Nephron (organoid): ENCODE data around the gene MAN2B1.

Source experiments
- H3K27ac Mint-ChIP-seq, 3 experiments: 2 replicates each; pipeline ENCODE4 v1.8.0; 2020; ENCODE audit warnings: mixed read lengths in 3 of 3, mild to moderate bottlenecking in 2 of 3, moderate library complexity in 1 of 3
- H3K27me3 Mint-ChIP-seq: 2 replicates; pipeline ENCODE4 v1.8.0; 2021; ENCODE audit warnings: low read depth, mild to moderate bottlenecking, moderate library complexity, mixed read lengths
- H3K36me3 Mint-ChIP-seq: 2 replicates; pipeline ENCODE4 v1.8.0; 2020; ENCODE audit warnings: low read depth, mixed read lengths
- H3K4me1 Mint-ChIP-seq: 2 replicates; pipeline ENCODE4 v1.8.0; 2020; ENCODE audit warnings: mixed read lengths
- H3K4me3 Mint-ChIP-seq, 3 experiments: 2 replicates each; pipeline ENCODE4 v1.8.0; 2020; ENCODE audit warnings: mild to moderate bottlenecking in 3 of 3, mixed read lengths in 3 of 3, moderate library complexity in 2 of 3
- H3K9me3 Mint-ChIP-seq: 2 replicates; pipeline ENCODE4 v1.8.0; 2020; ENCODE audit warnings: mixed read lengths
- CTCF ChIP-seq, 3 experiments: fragments of 200-600 bp; sonication (generic); IDR thresholded peaks; one replicate each; pipeline ENCODE4 v1.5.0; 2021; ENCODE audit warnings: antibody characterized with exemption in 3 of 3; ENCODE audit not compliant: unreplicated experiment in 3 of 3

Gene MAN2B1

DNA sequence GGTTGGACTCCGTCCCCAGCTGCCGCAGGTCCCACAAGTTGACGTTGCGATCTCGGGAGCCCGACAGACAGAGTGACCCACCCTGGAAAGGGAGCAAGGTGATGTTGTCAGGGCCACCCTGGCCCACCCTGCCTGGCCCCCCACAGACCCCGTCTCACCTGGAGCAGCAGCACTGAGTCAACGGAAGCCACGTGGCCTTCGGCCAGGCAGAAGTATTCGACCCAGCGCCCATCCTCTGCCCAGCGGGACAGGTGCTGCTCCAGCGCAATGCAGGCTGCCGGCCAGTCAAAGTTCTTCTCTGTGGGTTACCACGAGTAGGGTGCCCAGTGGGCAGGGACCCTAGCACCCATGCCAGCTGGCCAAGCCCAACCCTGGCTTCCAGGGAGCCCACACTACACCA, 28.1 kb upstream of the MAN2B1 start:
- H3K9me3 Mint-ChIP-seq: no peaks in the 10 kb centered on the region
- peaks cover 10% of the 10 kb centered on the region for H3K4me1 Mint-ChIP-seq
- no peak for TF ChIP-seq CTCF (IDR thresholded peaks at IDR 0.05; ENCODE audit: unreplicated experiment in 3 of 3)
- H3K4me3 Mint-ChIP-seq: peak overlapping the region; percentile 52 to 93 (median 72)
- H3K27ac Mint-ChIP-seq: no peak overlapping the region
- H3K36me3 Mint-ChIP-seq: peaks cover 5% of the 10 kb centered on the region
- H3K27me3 Mint-ChIP-seq: no peaks in the 10 kb centered on the region

- Mint-ChIP-seq H3K36me3 (no peaks in the 10 kb centered on the region), H3K9me3 (no peaks in the 10 kb centered on the region), H3K4me3 (no peak overlapping the region), H3K27ac (no peak overlapping the region), H3K4me1 (peaks cover 6% of the 10 kb centered on the region), H3K27me3 (no peaks in the 10 kb centered on the region)
- TF ChIP-seq CTCF (IDR thresholded peaks at IDR 0.05; ENCODE audit: unreplicated experiment in 3 of 3): no peak
Observed at GRCh38 chr19:12692960-12693359, 26.4 kb upstream of the MAN2B1 start.

DNA sequence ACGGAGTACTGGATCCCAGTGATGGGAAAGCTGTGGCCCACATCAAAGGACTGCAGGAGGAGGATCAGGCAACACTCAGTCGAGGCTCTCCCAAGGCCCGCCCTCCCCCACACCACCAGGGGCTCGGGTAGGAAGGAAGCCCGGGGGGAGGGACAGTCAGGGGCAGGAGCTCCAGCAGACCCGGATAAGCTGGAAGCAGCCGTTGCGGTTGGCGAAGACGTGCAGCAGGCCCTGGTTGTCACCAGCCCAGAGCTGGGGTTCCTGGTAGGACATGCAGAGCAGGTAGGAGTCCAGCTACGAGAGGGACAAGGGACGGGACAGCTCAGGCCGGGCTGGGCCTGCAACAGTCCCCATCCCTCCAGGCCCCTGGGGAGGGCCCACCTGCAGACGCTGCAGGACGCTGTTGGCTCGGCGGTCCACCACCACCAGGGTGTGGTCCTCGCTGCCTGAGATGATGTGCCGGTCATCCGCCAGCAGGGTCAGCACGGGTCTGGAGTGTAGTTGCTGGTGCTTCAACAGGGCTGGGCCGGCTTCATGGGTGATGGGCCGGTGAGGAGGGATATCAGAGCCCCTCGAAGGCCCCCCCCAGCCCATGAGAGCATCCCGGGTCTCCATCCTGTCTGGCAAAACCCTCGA, 23.2 kb upstream of the MAN2B1 start:
- Mint-ChIP-seq H3K4me1 (no peaks in the 10 kb centered on the region), H3K4me3 (no peak overlapping the region), H3K27ac (no peak overlapping the region), H3K9me3 (no peaks in the 10 kb centered on the region), H3K36me3 (no peaks in the 10 kb centered on the region), H3K27me3 (no peaks in the 10 kb centered on the region)
- TF ChIP-seq CTCF (IDR thresholded peaks at IDR 0.05; ENCODE audit: unreplicated experiment in 3 of 3): no peak

- H3K4me3 Mint-ChIP-seq: no peak overlapping the region
- no peak overlapping the region for H3K27ac Mint-ChIP-seq
- TF ChIP-seq CTCF (IDR thresholded peaks at IDR 0.05; ENCODE audit: unreplicated experiment in 3 of 3): no peak
- peaks cover under 1% of the 10 kb centered on the region for H3K27me3 Mint-ChIP-seq
- H3K9me3 Mint-ChIP-seq: no peaks in the 10 kb centered on the region
- no peaks in the 10 kb centered on the region for H3K36me3 Mint-ChIP-seq
- H3K4me1 Mint-ChIP-seq: no peaks in the 10 kb centered on the region
Observed at GRCh38 chr19:12689012-12689411, 22.5 kb upstream of the MAN2B1 start.

GRCh38 chr19:12687496-12688196, 21.1 kb upstream of the MAN2B1 start, which contains the start of gene GNG14:
TSS of gene GNG14 (plus strand) at chr19:12687998. CDS start at chr19:12688049, 51 bp downstream.
- no peak for TF ChIP-seq CTCF (IDR thresholded peaks at IDR 0.05; ENCODE audit: unreplicated experiment in 3 of 3)
- Mint-ChIP-seq H3K4me3 (no peak within 1 kb of the TSS), H3K27ac (no peak within 1 kb of the TSS), H3K27me3 (peaks cover 5% of the 10 kb centered on the region), H3K9me3 (no peaks in the 10 kb centered on the region), H3K36me3 (no peaks in the 10 kb centered on the region), H3K4me1 (no peaks in the 10 kb centered on the region)

DNA sequence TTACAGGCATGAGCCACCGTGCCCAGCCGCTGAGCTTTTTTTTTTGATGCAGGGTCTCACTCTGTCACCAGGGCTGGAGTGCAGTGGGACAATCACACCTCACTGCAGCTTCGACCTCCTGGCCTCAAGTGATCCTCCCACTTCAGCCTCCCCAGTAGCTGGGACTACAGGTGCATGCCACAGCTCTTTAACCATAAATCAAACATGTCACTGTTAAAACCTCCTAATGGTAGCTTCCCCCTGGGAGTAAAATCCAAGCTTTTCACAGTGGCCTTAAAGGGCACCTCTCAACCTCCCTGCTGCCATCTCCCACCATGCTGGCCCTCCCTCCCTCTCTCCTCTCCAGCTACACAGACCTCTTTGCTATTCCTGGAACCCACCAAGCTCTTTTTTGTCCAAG, 19.3 kb upstream of the MAN2B1 start:
- TF ChIP-seq CTCF (IDR thresholded peaks at IDR 0.05; ENCODE audit: unreplicated experiment in 3 of 3): no peak
- Mint-ChIP-seq H3K27me3 (peaks cover 5% of the 10 kb centered on the region), H3K36me3 (peaks cover 6% of the 10 kb centered on the region), H3K27ac (no peak overlapping the region), H3K4me1 (peaks cover 6% of the 10 kb centered on the region), H3K9me3 (no peaks in the 10 kb centered on the region), H3K4me3 (no peak overlapping the region)
